ENCODE data around the gene CCL22. TPM values are rescaled to one million over a fixed set of nuclear protein-coding genes. Genes with fewer than 3 reads are reported as not detected.

CCL22 gene
- total and polyA plus RNA-seq, 2 experiments from 2014 or later, result 0.19 TPM; not detected in 1

DNA sequence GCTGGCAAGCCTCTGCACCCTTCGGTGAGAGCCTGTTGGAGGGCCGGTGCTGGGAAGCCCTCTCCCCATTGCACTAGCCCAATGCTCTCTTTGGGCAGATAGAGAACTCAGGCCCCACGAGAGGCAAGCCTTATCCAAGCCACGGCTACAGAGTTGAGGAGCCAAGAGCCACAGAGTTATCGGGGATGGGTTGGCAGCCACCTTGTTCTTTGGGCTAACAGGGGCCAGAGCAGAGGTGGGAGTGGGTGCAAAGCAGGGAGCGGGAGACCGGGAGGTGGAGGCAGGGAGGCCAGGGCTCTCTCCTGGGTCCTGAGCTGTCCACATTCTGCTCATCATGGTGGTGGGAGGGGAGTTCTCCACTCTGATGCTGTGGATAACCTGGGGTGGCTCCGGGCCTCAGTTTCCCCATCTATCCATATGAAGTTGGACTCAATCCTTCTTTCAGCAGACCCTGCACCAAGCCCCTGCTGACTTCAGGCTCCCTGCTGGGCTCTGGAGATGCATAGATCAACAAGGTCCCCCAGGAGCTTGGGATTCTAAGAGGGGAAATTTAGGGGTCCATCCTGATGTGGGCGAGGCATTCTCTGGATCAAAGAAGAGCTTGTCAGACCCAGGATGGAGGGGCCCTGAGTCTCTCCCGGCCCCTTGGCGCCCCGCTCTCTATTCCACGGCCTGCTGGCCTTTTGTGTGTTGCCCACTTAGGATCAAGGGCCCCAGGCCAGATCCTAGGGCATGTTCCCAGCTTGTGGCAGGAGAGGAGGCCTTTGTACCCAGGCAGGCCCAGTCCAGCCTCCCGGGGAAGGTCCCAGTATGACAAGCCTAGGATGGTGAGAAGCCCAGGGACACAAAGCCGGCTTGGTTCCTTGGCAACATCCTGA is 13.2 kb downstream of the CCL22 start:
- H3K4me3 Mint-ChIP-seq, result no peak overlapping the region
- no peaks in the 10 kb centered on the region for H3K36me3 Mint-ChIP-seq (ENCODE audit: low read depth)
- Histone ChIP-seq H3F3A (replicated peaks; ENCODE audit: low read depth) (no peaks in the 10 kb centered on the region), H4K20me1 (replicated peaks; ENCODE audit: insufficient read depth) (no peaks in the 10 kb centered on the region), H3K79me2 (replicated peaks; ENCODE audit: insufficient read depth) (no peaks in the 10 kb centered on the region), H3K4me2 (peak overlapping the region; percentile 75), H3K4me3 (peak overlapping the region; percentile 46; the same call in 1 of the 2 replicates), H3K27ac (ENCODE audit: low read depth) (no peak overlapping the region), H3K4me1 (ENCODE audit: insufficient read depth) (peaks cover 18% of the 10 kb centered on the region), H3K9me2 (ENCODE audit: insufficient read depth) (peaks cover 3% of the 10 kb centered on the region; the same call in 1 of the 2 replicates), H3K36me3 (ENCODE audit: insufficient read depth) (no peaks in the 10 kb centered on the region), H2AFZ (peak overlapping the region; percentile 99), H3K27me3 (ENCODE audit: insufficient read depth) (no peaks in the 10 kb centered on the region)
- no peak overlapping the region for H3K27ac Mint-ChIP-seq
- ATAC-seq (no peak), DNase-seq (ENCODE audit: low spot score) (no peak)
- peaks cover 10% of the 10 kb centered on the region for H3K27me3 Mint-ChIP-seq (ENCODE audit: insufficient read depth, low read depth, poor library complexity)
- TF ChIP-seq, protein P1, sequence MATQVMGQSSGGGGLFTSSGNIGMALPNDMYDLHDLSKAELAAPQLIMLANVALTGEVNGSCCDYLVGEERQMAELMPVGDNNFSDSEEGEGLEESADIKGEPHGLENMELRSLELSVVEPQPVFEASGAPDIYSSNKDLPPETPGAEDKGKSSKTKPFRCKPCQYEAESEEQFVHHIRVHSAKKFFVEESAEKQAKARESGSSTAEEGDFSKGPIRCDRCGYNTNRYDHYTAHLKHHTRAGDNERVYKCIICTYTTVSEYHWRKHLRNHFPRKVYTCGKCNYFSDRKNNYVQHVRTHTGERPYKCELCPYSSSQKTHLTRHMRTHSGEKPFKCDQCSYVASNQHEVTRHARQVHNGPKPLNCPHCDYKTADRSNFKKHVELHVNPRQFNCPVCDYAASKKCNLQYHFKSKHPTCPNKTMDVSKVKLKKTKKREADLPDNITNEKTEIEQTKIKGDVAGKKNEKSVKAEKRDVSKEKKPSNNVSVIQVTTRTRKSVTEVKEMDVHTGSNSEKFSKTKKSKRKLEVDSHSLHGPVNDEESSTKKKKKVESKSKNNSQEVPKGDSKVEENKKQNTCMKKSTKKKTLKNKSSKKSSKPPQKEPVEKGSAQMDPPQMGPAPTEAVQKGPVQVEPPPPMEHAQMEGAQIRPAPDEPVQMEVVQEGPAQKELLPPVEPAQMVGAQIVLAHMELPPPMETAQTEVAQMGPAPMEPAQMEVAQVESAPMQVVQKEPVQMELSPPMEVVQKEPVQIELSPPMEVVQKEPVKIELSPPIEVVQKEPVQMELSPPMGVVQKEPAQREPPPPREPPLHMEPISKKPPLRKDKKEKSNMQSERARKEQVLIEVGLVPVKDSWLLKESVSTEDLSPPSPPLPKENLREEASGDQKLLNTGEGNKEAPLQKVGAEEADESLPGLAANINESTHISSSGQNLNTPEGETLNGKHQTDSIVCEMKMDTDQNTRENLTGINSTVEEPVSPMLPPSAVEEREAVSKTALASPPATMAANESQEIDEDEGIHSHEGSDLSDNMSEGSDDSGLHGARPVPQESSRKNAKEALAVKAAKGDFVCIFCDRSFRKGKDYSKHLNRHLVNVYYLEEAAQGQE (IDR thresholded peaks at IDR 0.05; ENCODE audit: unreplicated experiment), result no peak
- TF ChIP-seq STAT1 (IDR thresholded peaks at IDR 0.05; ENCODE audit: unreplicated experiment) (no peak), EZH2phosphoT487 (IDR thresholded peaks at IDR 0.05; ENCODE audit: unreplicated experiment) (no peak)
- TF ChIP-seq, protein P2, sequence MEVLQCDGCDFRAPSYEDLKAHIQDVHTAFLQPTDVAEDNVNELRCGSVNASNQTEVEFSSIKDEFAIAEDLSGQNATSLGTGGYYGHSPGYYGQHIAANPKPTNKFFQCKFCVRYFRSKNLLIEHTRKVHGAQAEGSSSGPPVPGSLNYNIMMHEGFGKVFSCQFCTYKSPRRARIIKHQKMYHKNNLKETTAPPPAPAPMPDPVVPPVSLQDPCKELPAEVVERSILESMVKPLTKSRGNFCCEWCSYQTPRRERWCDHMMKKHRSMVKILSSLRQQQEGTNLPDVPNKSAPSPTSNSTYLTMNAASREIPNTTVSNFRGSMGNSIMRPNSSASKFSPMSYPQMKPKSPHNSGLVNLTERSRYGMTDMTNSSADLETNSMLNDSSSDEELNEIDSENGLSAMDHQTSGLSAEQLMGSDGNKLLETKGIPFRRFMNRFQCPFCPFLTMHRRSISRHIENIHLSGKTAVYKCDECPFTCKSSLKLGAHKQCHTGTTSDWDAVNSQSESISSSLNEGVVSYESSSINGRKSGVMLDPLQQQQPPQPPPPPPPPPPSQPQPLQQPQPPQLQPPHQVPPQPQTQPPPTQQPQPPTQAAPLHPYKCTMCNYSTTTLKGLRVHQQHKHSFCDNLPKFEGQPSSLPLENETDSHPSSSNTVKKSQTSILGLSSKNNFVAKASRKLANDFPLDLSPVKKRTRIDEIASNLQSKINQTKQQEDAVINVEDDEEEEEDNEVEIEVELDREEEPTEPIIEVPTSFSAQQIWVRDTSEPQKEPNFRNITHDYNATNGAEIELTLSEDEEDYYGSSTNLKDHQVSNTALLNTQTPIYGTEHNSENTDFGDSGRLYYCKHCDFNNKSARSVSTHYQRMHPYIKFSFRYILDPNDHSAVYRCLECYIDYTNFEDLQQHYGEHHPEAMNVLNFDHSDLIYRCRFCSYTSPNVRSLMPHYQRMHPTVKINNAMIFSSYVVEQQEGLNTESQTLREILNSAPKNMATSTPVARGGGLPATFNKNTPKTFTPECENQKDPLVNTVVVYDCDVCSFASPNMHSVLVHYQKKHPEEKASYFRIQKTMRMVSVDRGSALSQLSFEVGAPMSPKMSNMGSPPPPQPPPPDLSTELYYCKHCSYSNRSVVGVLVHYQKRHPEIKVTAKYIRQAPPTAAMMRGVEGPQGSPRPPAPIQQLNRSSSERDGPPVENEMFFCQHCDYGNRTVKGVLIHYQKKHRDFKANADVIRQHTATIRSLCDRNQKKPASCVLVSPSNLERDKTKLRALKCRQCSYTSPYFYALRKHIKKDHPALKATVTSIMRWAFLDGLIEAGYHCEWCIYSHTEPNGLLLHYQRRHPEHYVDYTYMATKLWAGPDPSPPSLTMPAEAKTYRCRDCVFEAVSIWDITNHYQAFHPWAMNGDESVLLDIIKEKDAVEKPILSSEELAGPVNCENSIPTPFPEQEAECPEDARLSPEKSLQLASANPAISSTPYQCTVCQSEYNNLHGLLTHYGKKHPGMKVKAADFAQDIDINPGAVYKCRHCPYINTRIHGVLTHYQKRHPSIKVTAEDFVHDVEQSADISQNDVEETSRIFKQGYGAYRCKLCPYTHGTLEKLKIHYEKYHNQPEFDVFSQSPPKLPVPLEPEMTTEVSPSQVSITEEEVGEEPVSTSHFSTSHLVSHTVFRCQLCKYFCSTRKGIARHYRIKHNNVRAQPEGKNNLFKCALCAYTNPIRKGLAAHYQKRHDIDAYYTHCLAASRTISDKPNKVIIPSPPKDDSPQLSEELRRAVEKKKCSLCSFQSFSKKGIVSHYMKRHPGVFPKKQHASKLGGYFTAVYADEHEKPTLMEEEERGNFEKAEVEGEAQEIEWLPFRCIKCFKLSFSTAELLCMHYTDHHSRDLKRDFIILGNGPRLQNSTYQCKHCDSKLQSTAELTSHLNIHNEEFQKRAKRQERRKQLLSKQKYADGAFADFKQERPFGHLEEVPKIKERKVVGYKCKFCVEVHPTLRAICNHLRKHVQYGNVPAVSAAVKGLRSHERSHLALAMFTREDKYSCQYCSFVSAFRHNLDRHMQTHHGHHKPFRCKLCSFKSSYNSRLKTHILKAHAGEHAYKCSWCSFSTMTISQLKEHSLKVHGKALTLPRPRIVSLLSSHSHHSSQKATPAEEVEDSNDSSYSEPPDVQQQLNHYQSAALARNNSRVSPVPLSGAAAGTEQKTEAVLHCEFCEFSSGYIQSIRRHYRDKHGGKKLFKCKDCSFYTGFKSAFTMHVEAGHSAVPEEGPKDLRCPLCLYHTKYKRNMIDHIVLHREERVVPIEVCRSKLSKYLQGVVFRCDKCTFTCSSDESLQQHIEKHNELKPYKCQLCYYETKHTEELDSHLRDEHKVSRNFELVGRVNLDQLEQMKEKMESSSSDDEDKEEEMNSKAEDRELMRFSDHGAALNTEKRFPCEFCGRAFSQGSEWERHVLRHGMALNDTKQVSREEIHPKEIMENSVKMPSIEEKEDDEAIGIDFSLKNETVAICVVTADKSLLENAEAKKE (CRISPR knock-in tag; IDR thresholded peaks at IDR 0.05), result no peak
- TF ChIP-seq, protein P3, sequence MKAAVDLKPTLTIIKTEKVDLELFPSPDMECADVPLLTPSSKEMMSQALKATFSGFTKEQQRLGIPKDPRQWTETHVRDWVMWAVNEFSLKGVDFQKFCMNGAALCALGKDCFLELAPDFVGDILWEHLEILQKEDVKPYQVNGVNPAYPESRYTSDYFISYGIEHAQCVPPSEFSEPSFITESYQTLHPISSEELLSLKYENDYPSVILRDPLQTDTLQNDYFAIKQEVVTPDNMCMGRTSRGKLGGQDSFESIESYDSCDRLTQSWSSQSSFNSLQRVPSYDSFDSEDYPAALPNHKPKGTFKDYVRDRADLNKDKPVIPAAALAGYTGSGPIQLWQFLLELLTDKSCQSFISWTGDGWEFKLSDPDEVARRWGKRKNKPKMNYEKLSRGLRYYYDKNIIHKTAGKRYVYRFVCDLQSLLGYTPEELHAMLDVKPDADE (IDR thresholded peaks at IDR 0.05), result no peak
- H3K9me3 Mint-ChIP-seq, result no peaks in the 10 kb centered on the region; the same call in 2 of the 3 replicates
- peaks cover 23% of the 10 kb centered on the region for H3K4me1 Mint-ChIP-seq

Data from GM23338 (cell line).